Measurements from ENCODE around the gene NEK11.

DNA sequence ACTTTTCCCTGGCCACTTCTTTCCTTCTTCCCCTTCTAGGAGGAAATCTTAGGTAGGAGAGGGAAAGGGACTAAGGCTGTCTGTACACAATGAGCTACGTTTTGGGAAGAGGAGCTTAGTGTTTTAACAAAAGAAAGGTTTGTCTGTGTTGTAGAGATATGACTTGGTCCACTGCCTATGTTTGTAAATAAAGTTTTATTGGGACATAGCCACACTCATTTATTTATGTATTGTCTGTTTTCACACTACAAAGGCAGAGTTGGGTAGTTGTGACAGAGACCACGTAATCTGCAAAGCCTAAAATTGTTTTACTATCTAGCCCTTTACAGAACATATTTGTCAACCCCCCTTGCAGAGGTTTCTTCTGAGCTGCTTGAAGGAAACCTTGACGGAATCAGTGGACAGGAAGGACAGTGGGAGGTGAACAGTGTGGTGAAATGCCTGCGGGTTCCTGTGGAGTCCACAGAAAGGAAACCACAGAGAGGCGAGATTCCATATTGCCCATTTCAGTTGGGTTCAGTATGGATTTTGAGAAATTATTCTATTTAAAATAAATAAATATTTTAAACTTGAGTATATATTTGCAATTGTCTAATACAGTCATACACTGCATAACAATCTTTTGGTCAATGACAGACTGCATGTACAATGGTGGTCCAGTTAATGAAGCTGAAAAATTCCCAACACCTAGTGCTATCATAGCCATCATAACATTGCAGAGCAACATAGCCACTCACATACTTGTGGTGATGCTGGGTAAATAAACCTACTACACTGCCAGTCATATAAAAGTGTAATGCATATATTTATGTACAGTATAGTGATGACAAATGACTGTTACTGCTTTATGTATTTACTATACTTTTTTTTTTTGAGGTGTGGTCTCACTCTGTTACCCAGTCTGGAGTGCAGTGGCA lies 197.0 kb downstream of the NEK11 start:
- TF ChIP-seq, protein P1, sequence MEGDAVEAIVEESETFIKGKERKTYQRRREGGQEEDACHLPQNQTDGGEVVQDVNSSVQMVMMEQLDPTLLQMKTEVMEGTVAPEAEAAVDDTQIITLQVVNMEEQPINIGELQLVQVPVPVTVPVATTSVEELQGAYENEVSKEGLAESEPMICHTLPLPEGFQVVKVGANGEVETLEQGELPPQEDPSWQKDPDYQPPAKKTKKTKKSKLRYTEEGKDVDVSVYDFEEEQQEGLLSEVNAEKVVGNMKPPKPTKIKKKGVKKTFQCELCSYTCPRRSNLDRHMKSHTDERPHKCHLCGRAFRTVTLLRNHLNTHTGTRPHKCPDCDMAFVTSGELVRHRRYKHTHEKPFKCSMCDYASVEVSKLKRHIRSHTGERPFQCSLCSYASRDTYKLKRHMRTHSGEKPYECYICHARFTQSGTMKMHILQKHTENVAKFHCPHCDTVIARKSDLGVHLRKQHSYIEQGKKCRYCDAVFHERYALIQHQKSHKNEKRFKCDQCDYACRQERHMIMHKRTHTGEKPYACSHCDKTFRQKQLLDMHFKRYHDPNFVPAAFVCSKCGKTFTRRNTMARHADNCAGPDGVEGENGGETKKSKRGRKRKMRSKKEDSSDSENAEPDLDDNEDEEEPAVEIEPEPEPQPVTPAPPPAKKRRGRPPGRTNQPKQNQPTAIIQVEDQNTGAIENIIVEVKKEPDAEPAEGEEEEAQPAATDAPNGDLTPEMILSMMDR (conservative IDR thresholded peaks at IDR 0.05 in 1 of 2, IDR thresholded peaks at IDR 0.05 in 1 of 2; ENCODE audit: extremely low read depth in 1 of 2, insufficient read depth in 1 of 2, low read depth in 1 of 2, low read length in 2 of 2): no peak
- TF ChIP-seq EZH2 (IDR thresholded peaks at IDR 0.05; ENCODE audit: borderline replicate concordance, low read length): no peak
